NCI-H460 (cell line): ENCODE measurements around the gene NDFIP2. TPM values are rescaled to one million over a fixed set of nuclear protein-coding genes. Genes with fewer than 3 reads are reported as not detected.

Experiments used
- DNase-seq: peaks from one replicate; pipeline ENCODE4 v3.0.0-alpha.2; 2016; ENCODE audit warnings: low read depth; ENCODE audit errors: extremely low read depth
- polyA plus RNA-seq: library from polyadenylated mRNA; depleted of rRNA; stranded (reverse); fragments of >200 nt; gene quantifications from 2 replicates; pipeline ENCODE4 v1.2.3, GENCODE V29; 2014; cell fraction: nucleus; rRNA removed
- total RNA-seq: library from RNA; depleted of rRNA; stranded (reverse); fragments of >200 nt; shearing (Covaris generic); gene quantifications from 2 replicates; pipeline ENCODE4 v1.2.3, GENCODE V29; 2014; rRNA removed

Gene NDFIP2, protein sequence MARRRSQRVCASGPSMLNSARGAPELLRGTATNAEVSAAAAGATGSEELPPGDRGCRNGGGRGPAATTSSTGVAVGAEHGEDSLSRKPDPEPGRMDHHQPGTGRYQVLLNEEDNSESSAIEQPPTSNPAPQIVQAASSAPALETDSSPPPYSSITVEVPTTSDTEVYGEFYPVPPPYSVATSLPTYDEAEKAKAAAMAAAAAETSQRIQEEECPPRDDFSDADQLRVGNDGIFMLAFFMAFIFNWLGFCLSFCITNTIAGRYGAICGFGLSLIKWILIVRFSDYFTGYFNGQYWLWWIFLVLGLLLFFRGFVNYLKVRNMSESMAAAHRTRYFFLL
- 30.1 and 31.1 TPM in 2 replicates for total RNA-seq
- polyA plus RNA-seq: 30.8 and 32.3 TPM in 2 replicates

- DNase-seq: peak; percentile 57
Measured at GRCh38 chr13:79480954-79481684, at the start of gene NDFIP2. Gene NDFIP2 (plus strand): TSS chr13:79481155. CDS start chr13:79481204, 49 bp downstream.

DNA sequence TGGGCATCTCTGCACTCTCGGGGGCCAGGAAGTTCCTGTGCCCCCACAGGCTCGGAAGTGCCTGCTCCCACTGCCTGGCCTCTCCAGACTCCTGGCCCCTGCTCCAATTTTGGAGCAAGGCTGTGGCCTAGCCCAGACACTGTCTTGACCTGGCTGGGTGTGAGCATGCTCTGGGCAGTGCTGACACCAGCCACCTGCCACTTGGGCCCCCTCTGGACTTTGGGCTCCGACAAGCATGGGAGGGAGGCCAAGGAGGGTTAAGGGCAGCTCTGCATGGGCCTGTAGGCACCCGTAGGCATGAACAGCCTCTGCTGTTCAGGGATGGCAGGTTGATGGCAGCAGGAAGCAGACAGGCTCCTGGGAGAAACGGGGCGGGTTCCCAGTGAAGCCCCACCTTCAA is 48.9 kb upstream of the NDFIP2 start:
- no peak for DNase-seq

DNA sequence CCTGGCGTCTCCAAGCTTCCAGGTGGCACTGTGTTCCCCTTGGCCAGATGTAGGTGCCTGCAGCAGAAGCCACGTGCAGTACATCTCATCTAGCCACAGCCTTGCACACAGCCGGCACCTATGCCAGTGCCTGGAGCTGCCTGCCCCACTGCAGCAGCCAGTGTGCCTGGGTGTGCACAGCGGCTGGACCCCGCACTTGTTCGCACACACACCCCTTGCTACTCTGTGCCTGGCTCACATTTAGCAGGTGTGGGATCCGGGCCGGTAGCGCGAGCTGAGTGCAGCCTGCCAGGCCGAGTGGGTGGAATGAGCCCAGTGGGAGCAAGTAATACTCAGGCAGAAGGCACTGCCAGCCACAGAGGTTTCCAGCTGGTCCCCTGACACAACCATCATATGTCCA is 48.0 kb upstream of the NDFIP2 start:
- DNase-seq: no peak

- no peak for DNase-seq
Measured at GRCh38 chr13:79434556-79434955, 46.4 kb upstream of the NDFIP2 start.

- no peak for DNase-seq
Measured at GRCh38 chr13:79435561-79435990, 45.4 kb upstream of the NDFIP2 start.

DNA sequence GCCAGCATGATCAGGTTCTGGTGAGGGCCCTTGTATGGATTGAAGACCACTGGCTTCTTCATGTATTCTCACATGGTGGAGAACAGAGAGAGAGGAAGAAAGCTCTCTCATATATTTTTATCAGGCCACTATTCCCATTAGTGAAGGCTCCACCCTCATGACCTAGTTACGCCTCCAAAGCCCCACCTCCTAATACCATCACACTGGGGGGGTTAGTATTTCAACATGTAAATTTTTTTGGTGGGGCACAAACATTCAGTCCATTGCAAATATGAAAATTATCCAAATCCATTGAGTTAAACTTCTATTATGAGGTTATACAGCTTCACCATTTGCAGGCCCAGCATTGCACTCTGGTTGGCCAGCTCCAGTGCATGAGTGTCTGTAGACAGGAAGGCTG is 41.7 kb upstream of the NDFIP2 start:
- DNase-seq: no peak

DNA sequence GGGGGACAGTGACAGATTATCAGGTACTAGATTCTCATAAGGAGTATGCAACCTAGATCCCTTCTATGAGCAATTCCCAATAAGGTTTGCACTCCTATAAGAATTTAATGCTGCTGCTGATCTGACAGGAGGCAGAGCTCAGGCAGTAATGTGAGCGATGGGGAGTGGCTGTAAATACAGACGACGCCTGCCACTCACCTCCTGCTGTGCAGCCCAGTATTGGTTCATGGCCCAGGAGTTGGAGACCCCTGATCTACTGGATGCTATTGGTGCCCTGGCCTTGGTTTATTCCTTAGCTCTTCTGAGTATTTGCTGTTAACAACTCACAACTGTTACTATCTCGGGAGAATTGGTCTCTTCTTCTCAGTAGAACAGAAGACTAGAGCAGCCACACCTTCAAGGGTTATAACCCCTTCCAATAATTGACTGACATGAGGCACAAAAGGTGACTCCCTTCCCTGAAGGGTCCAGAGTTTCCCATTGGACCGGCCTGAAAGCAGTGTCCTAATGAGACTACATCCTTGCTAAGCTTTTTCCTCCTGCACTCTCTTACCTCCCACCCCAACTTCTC is 39.9 kb upstream of the NDFIP2 start:
- DNase-seq: no peak

- DNase-seq: no peak
Measured at GRCh38 chr13:79442221-79442620, 38.7 kb upstream of the NDFIP2 start.

DNA sequence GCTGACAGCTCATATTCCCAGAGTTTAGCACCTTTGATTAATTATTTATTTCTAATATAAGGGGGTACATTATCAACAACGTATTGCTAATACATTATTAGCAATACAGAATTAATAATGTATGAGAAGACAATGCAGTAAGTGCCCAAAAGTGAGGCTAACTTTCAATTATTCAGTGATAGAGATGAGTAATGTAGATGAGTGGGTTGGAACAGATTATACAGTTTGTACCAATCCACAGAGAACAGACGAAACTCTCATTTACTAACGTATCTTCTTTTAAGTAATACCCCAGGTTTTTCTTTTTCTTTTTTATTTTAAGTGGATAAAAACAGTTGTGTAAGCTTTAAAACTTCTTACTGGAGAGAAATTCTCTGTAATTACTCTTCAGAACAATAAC is 38.2 kb upstream of the NDFIP2 start:
- DNase-seq: no peak

DNA sequence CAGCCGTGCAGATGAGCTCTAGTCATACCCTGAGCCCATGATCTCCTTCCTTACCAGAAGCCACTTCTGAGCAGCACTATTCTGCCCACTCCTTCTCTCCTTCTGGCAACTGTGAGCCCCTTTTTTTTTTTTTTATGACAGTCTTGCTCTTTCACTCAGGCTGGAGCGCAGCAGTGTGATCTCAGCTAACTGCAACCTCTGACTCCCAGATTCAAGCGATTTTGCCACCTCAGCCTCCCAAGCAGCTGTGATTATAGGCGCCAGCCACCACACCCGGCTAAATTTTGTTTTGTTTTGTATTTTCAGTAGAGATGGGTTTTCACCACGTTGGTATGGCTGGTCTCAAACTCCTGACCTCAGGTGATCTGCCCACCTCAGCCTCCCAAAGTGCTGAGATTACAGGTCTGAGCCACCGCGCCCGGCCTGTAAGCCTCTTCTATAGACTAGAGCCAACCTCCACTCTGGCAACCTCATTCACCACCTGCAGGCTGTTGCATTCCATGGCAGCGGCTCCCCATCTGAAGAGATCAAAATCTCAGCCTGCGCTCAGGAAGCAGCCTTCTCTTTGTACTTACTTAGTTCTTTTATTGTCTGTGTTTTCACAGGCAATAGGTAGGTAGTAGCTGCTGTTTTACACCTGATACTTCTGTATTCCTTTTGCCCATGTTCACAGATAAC is 34.8 kb upstream of the NDFIP2 start:
- no peak for DNase-seq

GRCh38 chr13:79447141-79447540 is 33.8 kb upstream of the NDFIP2 start:
- DNase-seq: no peak

DNA sequence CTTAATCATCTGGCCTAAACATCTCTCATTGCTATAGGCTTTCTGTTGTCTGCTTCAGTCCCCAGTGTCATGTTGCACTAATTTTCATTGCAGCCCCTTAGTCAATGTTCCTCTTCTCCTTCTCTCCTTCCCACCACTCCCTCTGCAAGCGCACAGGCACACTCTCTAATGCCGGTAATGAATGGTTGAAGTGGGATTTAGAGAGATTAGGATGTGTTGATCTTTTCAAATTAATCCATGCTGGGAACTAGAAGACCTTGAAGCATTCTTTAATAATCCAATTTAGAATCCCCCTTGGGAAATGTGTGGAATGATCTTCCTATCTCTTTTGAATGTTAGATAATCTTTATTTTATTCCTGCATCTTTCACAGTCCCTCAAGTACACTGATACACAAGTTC is 33.2 kb upstream of the NDFIP2 start:
- DNase-seq: no peak

DNA sequence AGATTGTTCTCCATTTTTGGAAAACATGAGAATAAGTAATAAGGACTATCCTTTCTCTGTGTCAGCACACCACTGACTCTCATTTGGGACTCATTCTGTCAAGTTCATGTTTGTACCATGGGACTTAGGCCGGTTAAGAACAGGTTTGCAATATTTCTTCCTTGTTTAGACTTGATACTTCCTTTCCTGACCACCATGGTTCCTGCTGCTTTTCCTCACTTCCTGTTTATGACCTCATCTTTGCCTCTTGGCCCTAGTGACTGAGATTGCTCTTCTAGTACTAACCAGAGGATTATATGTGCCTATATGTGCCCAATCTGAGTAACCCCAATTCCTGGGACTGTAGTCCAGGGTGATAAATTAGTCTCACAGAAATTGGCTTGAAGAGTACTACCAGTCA is 32.5 kb upstream of the NDFIP2 start:
- no peak for DNase-seq

- DNase-seq: no peak
Measured at GRCh38 chr13:79450110-79450509, 30.8 kb upstream of the NDFIP2 start.

- no peak for DNase-seq
Measured at GRCh38 chr13:79451500-79451962, 29.4 kb upstream of the NDFIP2 start.

GRCh38 chr13:79452239-79452913 is 28.6 kb upstream of the NDFIP2 start:
- DNase-seq: no peak

DNA sequence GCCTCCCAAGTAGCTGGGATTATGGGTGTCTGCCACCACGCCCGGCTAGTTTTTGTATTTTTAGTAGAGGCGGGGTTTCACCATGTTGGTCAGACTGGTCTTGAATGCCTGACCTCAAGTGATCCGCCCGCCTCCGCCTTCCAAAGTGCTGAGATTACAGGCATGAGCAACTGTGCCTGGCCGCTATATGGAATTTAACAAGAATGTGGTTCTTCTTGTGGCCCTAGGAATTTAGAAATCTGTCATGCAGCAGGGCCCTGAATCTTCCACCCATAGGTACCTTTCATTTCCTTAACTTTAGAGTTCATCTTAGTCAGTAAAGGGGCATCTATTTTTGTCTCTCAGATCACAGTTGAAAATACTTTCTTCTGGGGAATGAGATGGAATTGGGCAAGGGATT is 25.6 kb upstream of the NDFIP2 start:
- DNase-seq: no peak

DNA sequence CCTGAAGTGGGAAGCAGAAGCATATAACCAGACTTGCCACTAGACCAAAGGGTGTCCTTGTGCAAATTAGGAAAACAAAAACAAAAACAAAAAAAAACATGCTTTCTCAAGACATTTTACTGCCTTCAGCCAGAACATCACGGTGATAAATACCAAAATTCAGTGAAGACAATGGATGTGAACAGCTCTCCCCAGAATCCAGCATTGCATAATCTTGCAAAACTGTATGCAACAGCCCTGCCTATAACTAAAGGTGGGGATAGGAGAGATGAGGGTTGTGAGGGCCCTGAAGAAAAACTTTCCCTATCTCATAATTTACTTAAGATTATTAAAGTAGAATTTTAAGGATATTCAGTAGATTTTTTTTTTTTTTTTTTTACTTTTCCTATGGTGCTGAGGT is 24.9 kb upstream of the NDFIP2 start:
- DNase-seq: no peak

- no peak for DNase-seq
Measured at GRCh38 chr13:79456656-79457365, 24.1 kb upstream of the NDFIP2 start.

DNA sequence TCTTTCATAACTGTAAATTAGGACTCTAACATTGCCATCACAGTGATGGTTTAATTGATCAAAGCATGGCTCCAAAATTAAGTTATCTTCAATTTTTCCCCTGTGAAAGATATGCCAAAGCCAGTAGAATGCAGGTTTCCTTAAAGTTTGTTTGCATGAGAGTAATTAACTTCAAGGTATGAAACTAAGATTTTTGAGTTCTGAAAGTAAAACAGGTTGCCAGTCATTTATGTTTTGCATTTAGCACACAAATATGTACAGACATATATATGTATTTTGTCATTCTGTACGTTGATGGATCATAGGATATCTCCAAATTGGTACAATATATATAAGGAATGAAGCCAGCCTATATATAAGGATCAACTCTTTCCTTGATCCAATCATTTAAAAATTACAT is 23.6 kb upstream of the NDFIP2 start:
- no peak for DNase-seq
